SU-DHL-6 (cell line): ENCODE results near the gene PRPSAP1.

Source experiments
- CTCF ChIP-seq: fragments of 200-600 bp; sonication (generic); IDR thresholded peaks from one replicate; pipeline ENCODE4 v1.5.1; 2017; ENCODE audit warnings: antibody characterized with exemption, mild to moderate bottlenecking, low read length, moderate library complexity; ENCODE audit not compliant: insufficient read depth, poor library complexity, severe bottlenecking
- EZH2phosphoT487 ChIP-seq: fragments of 200-600 bp; sonication (generic), shearing (Covaris generic); conservative IDR thresholded peaks from 2 replicates; pipeline ENCODE4 v1.6.1; 2018; ENCODE audit warnings: mild to moderate bottlenecking, antibody characterized with exemption, low read length, moderate library complexity, mixed read lengths

DNA sequence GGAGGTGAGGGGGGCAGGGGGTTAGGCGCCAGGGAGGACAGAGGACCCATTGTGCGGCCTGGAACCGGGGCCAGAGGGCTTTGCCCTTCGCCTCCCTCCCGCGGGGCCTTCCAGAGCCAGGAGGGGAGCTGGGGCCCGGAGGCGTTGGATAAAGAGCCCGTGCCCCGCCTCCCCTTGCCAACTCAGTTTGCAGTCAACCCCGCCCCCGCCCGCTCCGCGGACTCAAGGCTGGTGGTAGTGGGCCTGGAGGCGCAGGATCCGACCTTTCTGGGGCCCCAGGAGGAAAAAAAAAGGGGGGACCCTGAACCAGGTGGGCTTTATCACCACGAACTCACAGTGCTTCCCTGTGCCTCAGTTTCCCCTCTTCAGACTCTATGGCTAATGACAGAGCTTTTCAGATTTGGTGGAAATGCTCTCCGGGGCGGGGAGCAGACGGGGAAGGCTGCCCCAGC is 28.7 kb upstream of the PRPSAP1 start:
- TF ChIP-seq CTCF: no peak
- no peak for TF ChIP-seq EZH2phosphoT487
